ENCODE measurements around the gene POPDC3.

POPDC3 gene

GRCh38 chr6:105151644-105152043, 28.2 kb downstream of the POPDC3 start:
- DNase-seq (ENCODE audit: low read depth): no peak

- no peak for DNase-seq (ENCODE audit: low read depth)
Measured at GRCh38 chr6:105138141-105138540, 41.7 kb downstream of the POPDC3 start.

GRCh38 chr6:105137388-105137787, 42.4 kb downstream of the POPDC3 start:
- no peak for DNase-seq (ENCODE audit: low read depth)

GRCh38 chr6:105136431-105137350, 43.1 kb downstream of the POPDC3 start:
- DNase-seq (ENCODE audit: low read depth): no peak

GRCh38 chr6:105135907-105136430, 43.8 kb downstream of the POPDC3 start:
- DNase-seq (ENCODE audit: low read depth): no peak

GRCh38 chr6:105135056-105135455, 44.8 kb downstream of the POPDC3 start:
- no peak for DNase-seq (ENCODE audit: low read depth)

GRCh38 chr6:105122717-105123116, 57.1 kb downstream of the POPDC3 start:
- no peak for DNase-seq (ENCODE audit: low read depth)

- no peak for DNase-seq (ENCODE audit: low read depth)
Measured at GRCh38 chr6:105121981-105122380, 57.8 kb downstream of the POPDC3 start.

- DNase-seq (ENCODE audit: low read depth): no peak
Measured at GRCh38 chr6:105120570-105120969, 59.2 kb downstream of the POPDC3 start.

GRCh38 chr6:105116150-105116549, 63.7 kb downstream of the POPDC3 start:
- DNase-seq (ENCODE audit: low read depth): no peak

GRCh38 chr6:105113422-105113821, 66.4 kb downstream of the POPDC3 start:
- DNase-seq (ENCODE audit: low read depth): no peak

GRCh38 chr6:105112577-105112976, 67.2 kb downstream of the POPDC3 start:
- DNase-seq (ENCODE audit: low read depth): no peak

- no peak for DNase-seq (ENCODE audit: low read depth)
Measured at GRCh38 chr6:105111871-105112270, 67.9 kb downstream of the POPDC3 start.

- no peak for DNase-seq (ENCODE audit: low read depth)
Measured at GRCh38 chr6:105111105-105111504, 68.7 kb downstream of the POPDC3 start.

- DNase-seq (ENCODE audit: low read depth): no peak
Measured at GRCh38 chr6:105109955-105110895, 69.6 kb downstream of the POPDC3 start.

- DNase-seq (ENCODE audit: low read depth): no peak
Measured at GRCh38 chr6:105108631-105109262, 71.1 kb downstream of the POPDC3 start.

Measured in stimulated activated CD8-positive, alpha-beta memory T cell treated with anti-CD3 and anti-CD28 coated beads, Interleukin-15, amount 100 ng/mL, for 1 hour (primary cell).